Stimulated activated CD4-positive, alpha-beta T cell treated with anti-CD3 and anti-CD28 coated beads, Interleukin-4, amount 100 ng/mL, for 24 hours (primary cell): ENCODE data around the gene CC2D2A.

Source experiments
- DNase-seq: peaks from one replicate; pipeline ENCODE4 v3.0.0-alpha.2; 2020

Gene CC2D2A

DNA sequence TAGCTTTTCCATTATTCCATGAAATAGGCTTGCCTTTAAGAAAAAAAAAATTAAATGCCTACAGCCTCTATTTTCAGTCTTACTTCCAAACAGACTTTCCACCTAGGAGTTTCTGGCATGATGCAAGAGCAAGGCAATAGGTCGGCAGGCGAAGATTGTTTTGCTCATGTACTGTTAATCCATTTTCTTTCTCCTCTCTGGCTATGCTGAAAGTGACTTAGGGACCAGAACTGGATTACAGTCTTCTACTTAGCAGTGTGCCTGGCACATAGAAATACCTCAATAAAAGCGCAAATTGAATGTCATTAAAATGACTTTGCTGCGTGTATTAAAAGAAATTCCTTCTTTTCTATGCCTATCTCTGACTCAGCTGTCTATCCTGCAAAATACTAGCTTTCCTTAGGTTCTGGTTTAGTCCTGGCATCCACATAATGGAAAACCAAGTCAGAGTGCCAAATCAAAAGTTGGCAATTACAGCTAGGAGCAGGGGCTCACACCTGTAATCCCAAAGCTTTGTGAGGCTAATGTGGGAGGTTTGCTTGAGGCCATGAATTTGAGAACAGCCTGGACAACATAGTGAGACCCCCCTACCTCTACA is 51.9 kb downstream of the CC2D2A start:
- no peak for DNase-seq

DNA sequence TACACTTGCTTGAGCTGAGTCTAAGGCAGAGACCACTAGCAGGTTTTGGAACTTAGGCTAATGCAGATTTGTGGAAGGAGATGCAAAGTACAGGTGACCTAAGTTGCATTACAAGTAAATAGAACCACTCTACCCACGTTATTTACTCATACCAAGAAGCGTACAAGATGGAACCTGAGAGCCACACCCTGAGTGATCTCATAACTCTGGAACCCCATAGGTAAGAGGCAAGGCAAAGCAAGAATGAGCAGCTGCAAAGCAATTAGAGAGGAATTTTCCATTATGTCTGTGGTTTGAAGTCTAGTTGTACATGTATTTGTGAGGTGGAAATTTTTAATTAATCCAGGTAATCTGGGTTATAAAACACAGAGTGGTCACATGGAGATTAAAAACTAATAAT is 55.4 kb downstream of the CC2D2A start:
- DNase-seq, result no peak

DNA sequence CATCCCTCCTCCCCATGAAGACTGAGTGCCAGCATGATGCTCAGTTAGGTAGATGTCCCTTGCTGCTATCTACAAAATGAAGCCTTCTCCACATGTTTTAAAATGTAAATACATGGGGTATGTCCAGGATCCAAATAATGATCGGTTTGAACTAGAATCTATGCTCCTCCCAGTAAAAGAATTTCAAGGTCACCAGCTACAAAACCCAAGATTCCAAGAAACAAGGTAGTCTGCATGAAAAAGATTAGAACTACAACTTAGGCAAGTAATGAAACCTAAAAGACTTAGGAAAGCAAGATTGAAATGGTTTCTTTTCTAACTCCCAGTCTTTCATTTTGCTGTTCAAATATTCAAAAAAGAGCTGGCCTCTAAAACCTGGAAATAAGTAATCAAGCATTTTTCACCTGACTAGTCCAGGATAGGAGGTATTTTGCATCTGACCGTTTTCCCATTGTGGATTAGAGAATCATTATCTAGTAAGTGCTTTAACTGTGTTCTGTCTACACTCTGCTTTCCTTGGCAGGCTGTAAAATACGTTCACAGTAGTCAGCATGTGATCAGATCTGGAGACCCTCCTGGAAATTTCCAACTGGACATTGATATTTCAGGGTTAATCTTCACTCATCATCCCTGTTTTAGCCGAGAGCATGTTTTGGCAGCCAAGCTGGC is 57.4 kb downstream of the CC2D2A start:
- no peak for DNase-seq

GRCh38 chr4:15531792-15532191 is 62.1 kb downstream of the CC2D2A start:
- no peak for DNase-seq

GRCh38 chr4:15533817-15534216 is 64.1 kb downstream of the CC2D2A start:
- DNase-seq, result no peak

- DNase-seq, result no peak
These were observed 65.9 kb downstream of the CC2D2A start for GRCh38 chr4:15535599-15535998.

DNA sequence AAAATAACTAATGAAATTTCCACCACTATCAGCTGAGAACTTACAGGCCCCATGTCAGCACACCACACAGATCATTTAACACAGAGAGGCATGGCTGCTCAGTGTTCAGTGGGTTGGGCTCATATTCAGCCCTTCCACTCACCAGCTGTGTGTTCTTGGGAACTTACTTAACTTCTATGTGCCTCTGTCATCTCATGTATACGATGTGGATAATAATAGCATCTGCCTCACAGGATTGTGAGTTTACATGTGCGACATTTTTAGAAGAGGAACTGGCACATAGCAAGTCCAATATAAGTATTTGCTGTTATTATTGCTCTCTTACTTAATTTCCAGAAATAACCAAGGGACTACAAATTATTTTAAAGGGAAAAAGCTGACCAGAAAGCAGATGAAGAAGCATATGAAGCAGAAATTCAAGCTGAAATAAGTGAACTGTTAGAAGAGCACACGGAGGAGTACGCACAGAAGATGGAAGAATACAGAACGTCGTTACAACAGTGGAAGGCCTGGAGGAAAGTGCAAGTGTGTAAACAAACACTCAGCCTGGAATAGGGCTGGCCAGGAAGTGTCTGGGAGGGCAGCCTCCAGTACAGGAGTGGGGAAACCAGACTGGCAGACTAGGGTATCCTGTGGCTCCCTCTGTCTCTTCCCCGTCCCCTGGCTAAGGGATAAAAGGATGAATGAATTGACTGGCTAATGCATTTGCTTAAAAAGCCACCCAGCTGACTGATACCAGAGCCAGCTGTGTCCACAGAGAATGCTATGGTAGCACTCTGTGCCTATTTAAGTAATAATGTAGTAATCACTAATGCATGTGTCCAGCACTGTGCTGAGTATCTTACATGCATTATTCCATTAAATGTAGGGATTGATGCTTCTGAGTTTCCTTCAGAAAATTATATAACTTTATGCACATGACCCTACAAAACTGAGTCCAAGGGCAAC is 67.1 kb downstream of the CC2D2A start:
- DNase-seq, result no peak

GRCh38 chr4:15541941-15542340 is 72.3 kb downstream of the CC2D2A start:
- DNase-seq, result no peak

DNA sequence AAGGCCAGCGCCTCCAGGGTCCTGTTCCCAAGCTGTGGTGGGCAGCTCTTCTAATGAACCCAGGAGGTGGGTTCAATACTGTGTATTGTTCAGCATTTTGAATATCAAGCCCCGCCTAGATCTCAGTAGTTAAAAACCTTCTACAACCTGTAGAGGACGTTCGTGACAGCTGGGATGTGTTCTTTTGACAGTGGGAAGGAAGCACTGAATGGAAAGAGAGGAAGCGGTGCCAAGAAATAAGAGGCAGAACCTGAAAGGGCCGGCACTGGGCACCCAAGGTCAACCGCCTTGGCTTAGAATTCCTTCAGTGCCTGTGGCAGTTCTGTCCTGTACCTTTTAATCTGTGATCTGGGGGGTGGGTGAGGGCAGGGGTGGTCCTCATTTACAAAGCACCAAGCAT is 73.1 kb downstream of the CC2D2A start:
- no peak for DNase-seq

GRCh38 chr4:15543537-15544247 is 74.0 kb downstream of the CC2D2A start:
- no peak for DNase-seq

- no peak for DNase-seq
These were observed 74.6 kb downstream of the CC2D2A start for GRCh38 chr4:15544248-15544729.

DNA sequence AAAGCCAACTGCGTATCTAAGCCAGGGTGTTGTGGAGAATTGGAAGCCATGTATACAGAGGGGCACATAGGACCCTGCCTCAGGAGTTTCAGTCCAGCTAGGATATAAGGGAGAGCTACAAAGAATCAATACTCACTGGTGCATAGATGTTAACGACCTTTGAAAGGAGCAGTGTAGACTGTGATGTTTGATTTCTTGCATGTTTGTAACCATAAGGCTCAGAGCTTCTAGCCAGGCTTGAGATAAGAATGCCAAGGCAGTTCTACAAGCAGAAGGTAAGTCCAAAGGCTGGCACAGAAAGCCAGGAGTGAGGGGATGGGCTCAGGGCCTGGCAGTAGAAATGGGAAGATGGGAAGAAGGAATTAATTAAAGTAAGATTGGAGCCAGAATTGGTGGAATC is 75.7 kb downstream of the CC2D2A start:
- DNase-seq, result no peak

GRCh38 chr4:15547392-15547791 is 77.7 kb downstream of the CC2D2A start:
- no peak for DNase-seq

DNA sequence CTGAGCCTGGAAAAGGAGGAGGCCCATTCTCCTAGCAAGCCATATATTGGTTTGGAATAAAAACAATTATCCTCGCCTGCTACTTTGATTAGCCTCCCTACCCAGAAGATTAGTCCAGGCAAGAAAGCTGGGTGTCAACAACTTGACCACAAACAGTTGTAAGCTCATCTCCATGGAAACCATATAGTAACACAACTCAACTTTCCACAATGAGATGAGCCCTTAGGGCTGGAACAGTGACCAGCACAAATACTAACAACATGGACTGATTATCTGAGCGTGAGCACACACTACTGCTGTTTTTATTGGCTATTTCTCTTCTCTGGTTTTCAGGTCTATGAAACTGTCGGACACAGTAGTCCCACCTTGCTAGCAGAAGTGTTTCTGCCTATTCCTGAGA is 80.8 kb downstream of the CC2D2A start:
- DNase-seq, result no peak

DNA sequence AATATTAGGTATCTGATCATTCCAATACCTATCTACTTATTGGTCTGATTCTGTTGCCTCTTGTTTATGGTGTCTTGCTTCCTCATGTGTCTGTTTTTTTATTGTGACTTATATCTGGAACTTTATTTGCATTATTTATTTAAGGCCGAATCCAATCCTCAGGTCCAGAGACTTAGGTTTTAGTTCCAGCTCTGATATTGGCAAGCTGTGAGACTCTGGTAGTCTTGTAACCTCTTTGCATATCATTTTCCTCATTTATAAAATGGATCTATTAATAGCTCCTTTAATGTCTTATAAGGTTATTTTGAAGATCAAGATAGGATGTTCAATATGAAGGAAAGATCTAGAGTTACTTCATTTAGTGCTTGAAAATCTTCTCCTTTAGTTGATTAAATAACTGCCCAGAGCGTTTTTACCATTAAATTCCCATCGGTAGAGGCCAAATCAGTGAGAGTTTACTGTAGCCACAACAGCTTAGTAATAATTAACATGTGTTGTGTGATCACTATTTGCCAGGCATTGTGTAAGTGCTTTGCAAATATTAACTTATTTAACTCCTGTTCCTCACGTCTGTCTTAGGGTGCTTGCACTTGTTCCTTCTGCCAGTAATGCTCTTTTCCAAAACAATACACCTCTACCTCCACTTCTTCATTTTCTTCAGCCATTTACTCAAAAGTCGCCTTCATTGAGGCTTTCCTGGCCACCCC is 82.2 kb downstream of the CC2D2A start:
- DNase-seq, result no peak

GRCh38 chr4:15552557-15553362 is 83.1 kb downstream of the CC2D2A start:
- no peak for DNase-seq

DNA sequence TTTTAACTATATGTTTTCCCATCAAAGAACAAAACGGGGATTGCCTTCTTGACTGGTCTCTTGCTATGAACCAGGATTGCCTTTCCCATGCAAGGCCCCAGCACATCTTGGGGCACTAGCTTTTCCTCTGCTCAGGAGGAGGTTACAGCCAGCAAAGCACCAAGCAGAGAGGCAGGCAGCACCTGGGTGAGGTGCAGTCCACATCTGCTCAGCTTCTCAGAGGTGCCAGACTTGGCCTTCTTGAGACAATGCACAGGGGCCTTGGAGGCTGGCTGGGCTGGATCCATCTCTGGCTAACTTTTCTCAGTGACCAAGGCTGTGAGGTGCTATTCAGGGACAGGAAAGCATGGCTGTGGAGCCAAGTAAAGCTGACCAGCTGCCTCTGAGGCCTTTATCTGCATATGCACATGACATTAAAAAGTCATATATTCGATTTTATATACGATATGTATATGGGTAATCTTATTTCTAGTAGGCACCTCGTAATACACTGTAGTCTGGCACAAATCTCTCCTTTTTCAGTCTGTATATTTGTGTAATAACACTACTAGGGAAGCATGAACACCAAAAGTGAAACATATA is 86.9 kb downstream of the CC2D2A start:
- no peak for DNase-seq

GRCh38 chr4:15557786-15558550 is 88.3 kb downstream of the CC2D2A start:
- no peak for DNase-seq

- no peak for DNase-seq
These were observed 88.9 kb downstream of the CC2D2A start for GRCh38 chr4:15558561-15558960.

GRCh38 chr4:15562114-15562513 is 92.4 kb downstream of the CC2D2A start:
- no peak for DNase-seq
